Gastrocnemius medialis (tissue), 4 donors: ENCODE data around the gene HDAC5. TPM values are rescaled to one million over a fixed set of nuclear protein-coding genes. Genes with fewer than 3 reads are reported as not detected.

Experiments
- ATAC-seq, 2 donors: fragments of 150-250 bp; one replicate each; pipeline ENCODE4 v1.9.1; 2016
- DNase-seq, 2 donors: peaks; one replicate each; pipeline ENCODE4 v3.0.0-alpha.2; 2019
- H3K27ac ChIP-seq, 4 donors: fragments of 200-600 bp; sonication (generic); 1 replicate in 1 of 4; 2 replicates in 3 of 4; pipeline ENCODE4 v1.5.1; 2016 to 2018; ENCODE audit warnings: mild to moderate bottlenecking in 2 of 4, moderate library complexity in 1 of 4
- H3K27me3 ChIP-seq, 3 donors: fragments of 200-600 bp; sonication (generic) in 2 of 3; 1 replicate in 1 of 3; 2 replicates in 2 of 3; pipeline versions ENCODE4 v1.5.1 to v1.6.0; 2016 to 2019; ENCODE audit warnings: mild to moderate bottlenecking in 1 of 3, moderate library complexity in 1 of 3
- H3K36me3 ChIP-seq, 2 donors: fragments of 200-600 bp; sonication (generic) in 1 of 2; one replicate each; pipeline ENCODE4 v1.5.1; 2017 to 2018
- H3K4me1 ChIP-seq, 2 donors: fragments of 200-600 bp; sonication (generic) in 1 of 2; one replicate each; pipeline ENCODE4 v1.5.1; 2016 to 2017; ENCODE audit warnings: mild to moderate bottlenecking in 2 of 2
- H3K4me3 ChIP-seq, 4 donors: fragments of 200-600 bp; sonication (generic) in 3 of 4; 1 replicate in 1 of 4; 2 replicates in 3 of 4; pipeline ENCODE4 v1.5.1; 2016 to 2019; ENCODE audit warnings: mild to moderate bottlenecking in 2 of 4
- H3K9me3 ChIP-seq, 3 donors: fragments of 200-600 bp; sonication (generic) in 2 of 3; 1 replicate in 1 of 3; 2 replicates in 2 of 3; pipeline ENCODE4 v1.5.1; 2016 to 2019
- POLR2A ChIP-seq, 2 donors: fragments of 450-650 bp; IDR thresholded peaks; one replicate each; pipeline ENCODE4 v1.6.1; 2017; ENCODE audit warnings: antibody characterized with exemption in 2 of 2, mild to moderate bottlenecking in 2 of 2, moderate library complexity in 2 of 2
- in situ Hi-C, 4 donors: fragments of 200-750 bp; cut with MboI; loops; one replicate each; pipeline versions ENCODE4 v1.15.0 to v1.8.0; 2017; ENCODE audit warnings: low sequenced_read_pairs in 4 of 4
- intact Hi-C: fragments of 100-400 bp; cut with DNase I; formaldehyde crosslinking; loops from one replicate; pipeline ENCODE4 v1.15.1; 2023; ENCODE audit warnings: low total_unique reads
- total RNA-seq, 4 donors: library from RNA; depleted of rRNA; stranded (reverse); fragments of >200 nt; gene quantifications; one replicate each; pipeline versions ENCODE4 v1.1.0 to v1.2.3, GENCODE V29; 2016
- TF ChIP-seq, protein P1 (sequence below), 5 experiments: fragments of 450-650 bp in 3 of 5; fragments of 200-600 bp in 2 of 5; sonication (generic) in 2 of 5; IDR thresholded peaks in 4 of 5; conservative IDR thresholded peaks in 1 of 5; 1 replicate in 4 of 5; 2 replicates in 1 of 5; pipeline ENCODE4 v1.5.1; 2016 to 2019; ENCODE audit warnings: antibody characterized with exemption in 5 of 5, mild to moderate bottlenecking in 3 of 5, moderate library complexity in 3 of 5

The HDAC5 gene
- total RNA-seq, 4 donors from 2014 or later = 36.5 to 301 (median 88.0) TPM

DNA sequence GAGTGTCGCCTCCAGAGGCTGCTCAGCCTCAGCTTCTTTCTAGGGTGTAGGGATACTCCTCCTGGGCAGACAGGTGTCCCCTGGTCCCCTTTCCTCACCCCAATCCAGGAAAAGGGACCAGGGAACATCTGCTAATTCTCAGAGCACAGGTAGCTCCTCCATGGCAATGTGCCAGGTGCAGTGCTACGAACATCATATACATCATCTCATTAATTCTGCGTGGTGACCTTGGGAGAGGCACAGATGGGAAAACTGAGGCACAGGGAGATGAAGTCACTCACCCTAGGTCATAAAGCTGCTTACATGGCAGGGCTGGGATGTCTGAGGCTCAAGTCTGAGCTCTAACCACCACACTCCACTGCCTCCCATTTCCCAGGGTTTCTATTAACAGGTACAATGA is 11.7 kb downstream of the HDAC5 start:
- H3K4me1 ChIP-seq = peaks cover 94% of the 10 kb centered on the region in 2 donors
- no peak for ATAC-seq
- no peak for DNase-seq
- H3K27me3 ChIP-seq = no peaks in the 10 kb centered on the region
- TF ChIP-seq, protein P1, sequence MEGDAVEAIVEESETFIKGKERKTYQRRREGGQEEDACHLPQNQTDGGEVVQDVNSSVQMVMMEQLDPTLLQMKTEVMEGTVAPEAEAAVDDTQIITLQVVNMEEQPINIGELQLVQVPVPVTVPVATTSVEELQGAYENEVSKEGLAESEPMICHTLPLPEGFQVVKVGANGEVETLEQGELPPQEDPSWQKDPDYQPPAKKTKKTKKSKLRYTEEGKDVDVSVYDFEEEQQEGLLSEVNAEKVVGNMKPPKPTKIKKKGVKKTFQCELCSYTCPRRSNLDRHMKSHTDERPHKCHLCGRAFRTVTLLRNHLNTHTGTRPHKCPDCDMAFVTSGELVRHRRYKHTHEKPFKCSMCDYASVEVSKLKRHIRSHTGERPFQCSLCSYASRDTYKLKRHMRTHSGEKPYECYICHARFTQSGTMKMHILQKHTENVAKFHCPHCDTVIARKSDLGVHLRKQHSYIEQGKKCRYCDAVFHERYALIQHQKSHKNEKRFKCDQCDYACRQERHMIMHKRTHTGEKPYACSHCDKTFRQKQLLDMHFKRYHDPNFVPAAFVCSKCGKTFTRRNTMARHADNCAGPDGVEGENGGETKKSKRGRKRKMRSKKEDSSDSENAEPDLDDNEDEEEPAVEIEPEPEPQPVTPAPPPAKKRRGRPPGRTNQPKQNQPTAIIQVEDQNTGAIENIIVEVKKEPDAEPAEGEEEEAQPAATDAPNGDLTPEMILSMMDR (IDR thresholded peaks at IDR 0.05 in 4 of 5, conservative IDR thresholded peaks at IDR 0.05 in 1 of 5) = no peak
- no peak for TF ChIP-seq POLR2A (IDR thresholded peaks at IDR 0.05)
- H3K36me3 ChIP-seq = peaks cover 0 to 6% of the 10 kb centered on the region in 2 donors
- peak overlapping the region; percentile 92 to 94 (median 94) for H3K27ac ChIP-seq
- intact Hi-C loops (loop anchor here (2.0 to 10.0 kb wide), 4 partner anchors 15 to 337 kb away; partner anchors contain the start of genes DUSP3 and G6PC3), in situ Hi-C loops (no loop called here)
- peak overlapping the region in 3 of 4 donors; percentile 29 to 64 (median 33) for H3K4me3 ChIP-seq
- H3K9me3 ChIP-seq = no peaks in the 10 kb centered on the region

DNA sequence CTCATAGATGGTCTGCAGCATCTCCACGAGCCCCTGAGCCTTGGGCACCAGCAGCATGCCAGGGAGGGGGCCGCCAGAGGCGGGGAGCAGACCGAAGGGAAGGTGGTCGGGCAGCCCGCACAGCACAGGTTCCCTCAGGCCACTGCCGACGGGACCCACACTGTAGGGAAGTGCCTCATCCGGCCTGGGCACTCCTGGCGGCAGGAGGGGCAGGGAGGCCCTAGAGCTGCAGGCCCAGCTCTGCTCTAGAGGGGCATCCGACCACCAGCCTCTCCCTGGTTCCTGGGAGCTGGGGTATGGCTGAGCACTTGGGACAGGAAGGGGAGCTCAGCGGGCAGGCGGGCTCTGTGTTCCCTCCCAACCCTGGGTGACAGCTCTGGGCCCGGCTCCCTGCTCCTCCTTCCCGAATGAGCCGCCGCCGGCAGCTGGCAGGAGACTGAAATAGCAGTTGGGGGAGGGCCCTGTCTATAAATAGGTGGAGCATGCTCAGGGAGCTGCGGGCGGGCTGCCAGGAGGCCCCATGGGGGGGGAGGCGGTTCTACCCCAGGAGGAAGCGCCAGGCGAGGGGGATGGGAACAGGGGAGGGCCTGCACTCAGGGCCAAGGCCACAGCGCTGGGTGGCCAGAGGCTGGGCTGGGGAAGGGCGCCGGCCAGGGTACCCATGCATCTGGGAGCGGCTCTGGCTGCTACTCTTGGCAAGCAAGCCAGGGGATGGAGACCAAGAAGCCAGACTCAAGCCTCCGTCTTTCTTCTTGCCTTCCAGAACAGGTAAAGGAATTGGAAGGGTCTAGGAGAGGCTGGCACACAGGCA is 12.4 kb downstream of the HDAC5 start:
- TF ChIP-seq, protein P1 (IDR thresholded peaks at IDR 0.05 in 4 of 5, conservative IDR thresholded peaks at IDR 0.05 in 1 of 5) = peak in 2 of 5 experiments; percentile 23 to 36
- peak; percentile 98 to 99 for TF ChIP-seq POLR2A (IDR thresholded peaks at IDR 0.05)
- DNase-seq = peak; percentile 98 to 99
- Histone ChIP-seq H3K4me3 (peak overlapping the region; percentile 29 to 76 (median 67)), H3K36me3 (no peaks in the 10 kb centered on the region), H3K9me3 (no peaks in the 10 kb centered on the region), H3K4me1 (peaks cover 94 to 97% of the 10 kb centered on the region in 2 donors), H3K27me3 (no peaks in the 10 kb centered on the region), H3K27ac (peak overlapping the region; percentile 92 to 94 (median 94))
- intact Hi-C loops = loop anchor here (2.0 to 10.0 kb wide), 3 partner anchors 40 to 336 kb away; partner anchors contain the start of genes DUSP3 and G6PC3
- ATAC-seq = peak; percentile 43 to 62
- in situ Hi-C loops = no loop called here

DNA sequence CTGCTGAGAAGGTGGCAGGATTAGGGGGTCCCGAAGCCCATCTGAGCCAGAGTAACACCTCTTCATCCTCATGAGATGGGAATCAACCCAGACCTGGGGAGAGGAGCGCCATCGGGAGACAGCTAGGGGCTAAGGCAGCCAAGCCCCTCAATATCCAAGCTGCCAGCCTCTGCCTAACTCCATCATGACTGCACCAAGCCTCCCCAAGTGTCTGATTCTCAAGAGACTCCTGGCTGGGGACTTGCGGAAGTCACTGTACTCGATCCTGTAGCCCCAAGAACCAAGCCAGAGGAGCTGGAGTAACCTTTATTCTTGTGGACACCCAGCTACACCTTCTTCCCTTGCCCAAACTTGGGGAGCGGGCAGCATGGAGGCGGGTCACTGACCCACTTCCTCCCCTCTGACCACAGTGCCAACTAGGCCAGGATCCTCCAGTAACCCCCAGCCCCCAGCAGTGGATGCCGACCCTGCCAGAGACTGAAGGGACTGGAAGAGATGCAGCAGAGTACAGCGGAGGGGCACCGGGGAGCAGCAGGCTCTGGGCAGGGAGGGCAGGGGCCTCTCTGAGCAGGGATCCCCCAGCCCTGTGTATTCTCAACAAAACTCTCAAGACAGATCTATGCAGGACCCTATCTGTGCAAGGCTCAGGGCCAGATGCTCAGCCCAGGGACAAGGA is 13.3 kb downstream of the HDAC5 start:
- Histone ChIP-seq H3K36me3 (no peaks in the 10 kb centered on the region), H3K9me3 (no peaks in the 10 kb centered on the region), H3K4me1 (peaks cover 94 to 97% of the 10 kb centered on the region in 2 donors), H3K27me3 (no peaks in the 10 kb centered on the region), H3K27ac (peak overlapping the region; percentile 92 to 94 (median 94)), H3K4me3 (peak overlapping the region; percentile 29 to 76 (median 67))
- intact Hi-C loops (loop anchor here (2.0 to 10.0 kb wide), 3 partner anchors 39 to 335 kb away; partner anchors contain the start of genes DUSP3 and G6PC3), in situ Hi-C loops (no loop called here)
- TF ChIP-seq, protein P1 (IDR thresholded peaks at IDR 0.05 in 4 of 5, conservative IDR thresholded peaks at IDR 0.05 in 1 of 5) = no peak
- no peak for TF ChIP-seq POLR2A (IDR thresholded peaks at IDR 0.05)
- DNase-seq = no peak
- no peak for ATAC-seq

DNA sequence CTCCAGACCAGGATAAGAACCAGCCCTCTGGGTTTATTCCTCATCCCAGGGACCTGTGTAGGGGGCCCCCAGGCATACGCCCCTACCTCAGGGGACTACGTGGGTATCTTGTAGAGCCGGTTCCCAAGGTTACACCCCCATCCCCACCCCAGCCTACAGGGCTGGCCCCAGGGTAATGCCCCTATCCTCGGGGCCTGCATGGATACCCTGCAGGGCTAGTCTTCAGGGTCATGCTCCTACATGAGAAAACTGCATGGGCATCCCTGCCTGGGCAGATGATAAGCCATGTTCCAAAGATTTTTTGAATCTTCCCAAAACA is 14.2 kb downstream of the HDAC5 start:
- Histone ChIP-seq H3K4me1 (peaks cover 94 to 97% of the 10 kb centered on the region in 2 donors), H3K27ac (peak overlapping the region; percentile 92 to 94 (median 94)), H3K4me3 (peak overlapping the region; percentile 29 to 76 (median 67)), H3K9me3 (no peaks in the 10 kb centered on the region), H3K27me3 (no peaks in the 10 kb centered on the region), H3K36me3 (no peaks in the 10 kb centered on the region)
- no peak for ATAC-seq
- in situ Hi-C loops = no loop called here
- intact Hi-C loops = no loop called here
- DNase-seq = no peak
- no peak for TF ChIP-seq POLR2A (IDR thresholded peaks at IDR 0.05)
- TF ChIP-seq, protein P1 (IDR thresholded peaks at IDR 0.05 in 4 of 5, conservative IDR thresholded peaks at IDR 0.05 in 1 of 5) = no peak
